Activated naive CD4-positive, alpha-beta T cell treated with anti-CD3 and anti-CD28 coated beads, Interleukin-2, amount 10 ng/mL, durations not matched to agents 7 days and 5 days (primary cell): Measurements from ENCODE around the gene UMODL1.

ENCODE experiments used
- CTCF ChIA-PET: fragments of 350-600 bp; sonication (Branson Sonifier 250); formaldehyde crosslinking; loops from one replicate; lab custom pipeline; 2021; ENCODE audit warnings: antibody characterized with exemption; lab: Charles Lee
- DNase-seq: peaks from one replicate; pipeline ENCODE4 v3.0.0-alpha.2; 2020
- H3K27ac Mint-ChIP-seq: one replicate; pipeline ENCODE4 v1.8.0; 2021; ENCODE audit warnings: mild to moderate bottlenecking, moderate library complexity, mixed read lengths
- H3K27me3 Mint-ChIP-seq: one replicate; pipeline ENCODE4 v1.8.0; 2021; ENCODE audit warnings: mild to moderate bottlenecking, mixed read lengths
- H3K36me3 Mint-ChIP-seq: one replicate; pipeline ENCODE4 v1.8.0; 2021; ENCODE audit warnings: mixed read lengths
- H3K4me1 Mint-ChIP-seq: one replicate; pipeline ENCODE4 v1.8.0; 2021; ENCODE audit warnings: mixed read lengths
- H3K4me3 Mint-ChIP-seq: one replicate; pipeline ENCODE4 v1.8.0; 2021; ENCODE audit warnings: mild to moderate bottlenecking, moderate library complexity, mixed read lengths
- H3K9me3 Mint-ChIP-seq: one replicate; pipeline ENCODE4 v1.8.0; 2021; ENCODE audit warnings: mixed read lengths

The UMODL1 gene

GRCh38 chr21:42130441-42130840 lies 59.3 kb downstream of the UMODL1 start:
- Mint-ChIP-seq H3K27me3 (peaks cover 36% of the 10 kb centered on the region), H3K27ac (no peak overlapping the region), H3K9me3 (no peaks in the 10 kb centered on the region), H3K4me3 (no peak overlapping the region), H3K4me1 (peaks cover 12% of the 10 kb centered on the region), H3K36me3 (no peaks in the 10 kb centered on the region)
- CTCF ChIA-PET: interaction anchor here (2.0 kb wide), 1 partner anchor 13 kb away, joined by 8 read pairs; no protein-coding TSS in a partner anchor
- DNase-seq: no peak

DNA sequence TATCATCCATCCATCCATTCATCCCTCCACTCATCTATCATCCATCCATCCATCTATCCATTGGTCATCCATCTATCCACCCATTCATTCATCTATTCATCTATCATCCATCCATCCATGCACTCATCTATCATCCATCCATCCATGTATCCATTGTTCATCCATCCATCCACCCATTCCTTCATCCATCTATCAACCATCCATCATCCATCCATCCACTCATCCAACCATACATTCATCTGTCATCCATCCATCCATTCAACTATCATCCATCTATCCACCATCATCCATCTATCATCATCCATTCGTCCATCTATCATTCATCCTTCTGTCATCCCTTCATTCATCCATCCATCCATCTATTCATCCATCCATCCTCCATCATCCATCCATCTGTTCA lies 61.1 kb downstream of the UMODL1 start:
- CTCF ChIA-PET: interaction anchor here (1.2 kb wide), 1 partner anchor 11 kb away, joined by 3 read pairs; no protein-coding TSS in a partner anchor
- H3K27me3 Mint-ChIP-seq: peaks cover 18% of the 10 kb centered on the region
- no peaks in the 10 kb centered on the region for H3K9me3 Mint-ChIP-seq
- no peak overlapping the region for H3K4me3 Mint-ChIP-seq
- DNase-seq: no peak
- H3K27ac Mint-ChIP-seq: no peak overlapping the region
- no peaks in the 10 kb centered on the region for H3K36me3 Mint-ChIP-seq
- peaks cover 12% of the 10 kb centered on the region for H3K4me1 Mint-ChIP-seq

GRCh38 chr21:42133131-42133530 lies 62.0 kb downstream of the UMODL1 start:
- Mint-ChIP-seq H3K27ac (no peak overlapping the region), H3K4me3 (no peak overlapping the region), H3K4me1 (peaks cover 12% of the 10 kb centered on the region), H3K27me3 (peaks cover 15% of the 10 kb centered on the region), H3K36me3 (no peaks in the 10 kb centered on the region), H3K9me3 (no peaks in the 10 kb centered on the region)
- no peak for DNase-seq
- CTCF ChIA-PET: no interaction called here

GRCh38 chr21:42135386-42136052 lies 64.4 kb downstream of the UMODL1 start:
- Mint-ChIP-seq H3K9me3 (no peaks in the 10 kb centered on the region), H3K27ac (no peak overlapping the region), H3K27me3 (peaks cover 12% of the 10 kb centered on the region), H3K36me3 (no peaks in the 10 kb centered on the region), H3K4me3 (no peak overlapping the region), H3K4me1 (no peaks in the 10 kb centered on the region)
- CTCF ChIA-PET: interaction anchor here (3.0 kb wide), 1 partner anchor 10 kb away, joined by 10 read pairs; no protein-coding TSS in a partner anchor
- no peak for DNase-seq

DNA sequence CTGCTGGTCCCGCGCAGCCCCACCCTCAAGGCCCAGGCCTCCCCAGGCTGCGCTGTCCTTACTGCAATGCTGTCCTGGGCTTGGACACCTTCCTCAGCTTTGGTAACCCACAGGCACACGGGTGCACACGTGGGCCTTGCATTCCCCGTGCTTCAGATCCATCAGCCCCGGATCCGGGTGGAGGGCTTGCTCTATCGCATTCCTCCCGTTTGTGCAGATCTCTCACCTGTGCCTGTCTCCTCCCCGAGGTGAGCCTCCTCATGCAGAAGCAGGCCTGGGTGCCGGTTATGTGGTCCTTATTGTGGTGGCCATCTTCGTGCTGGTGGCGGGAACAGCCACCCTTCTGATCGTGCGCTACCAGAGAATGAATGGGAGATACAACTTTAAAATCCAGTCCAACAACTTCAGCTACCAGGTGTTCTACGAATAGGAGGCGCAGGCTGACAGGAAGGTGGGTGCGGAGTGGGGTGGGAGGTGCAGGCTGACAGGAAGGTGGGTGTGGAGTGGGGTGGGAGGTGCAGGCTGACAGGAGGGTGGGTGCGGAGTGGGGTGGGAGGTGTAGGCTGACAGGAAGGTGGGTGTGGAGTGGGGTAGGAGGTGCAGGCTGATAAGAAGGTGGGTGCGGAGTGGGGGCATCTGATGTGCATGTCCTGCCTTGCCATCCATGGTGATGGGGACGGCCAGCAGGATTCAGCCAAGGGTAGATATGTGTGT lies 66.2 kb downstream of the UMODL1 start:
- no peaks in the 10 kb centered on the region for H3K36me3 Mint-ChIP-seq
- CTCF ChIA-PET: interaction anchor here (1.1 kb wide), 1 partner anchor 244 kb away, joined by 7 read pairs; no protein-coding TSS in a partner anchor
- H3K27ac Mint-ChIP-seq: no peak overlapping the region
- no peak overlapping the region for H3K4me3 Mint-ChIP-seq
- H3K4me1 Mint-ChIP-seq: no peaks in the 10 kb centered on the region
- H3K27me3 Mint-ChIP-seq: peaks cover 25% of the 10 kb centered on the region
- H3K9me3 Mint-ChIP-seq: no peaks in the 10 kb centered on the region
- no peak for DNase-seq

DNA sequence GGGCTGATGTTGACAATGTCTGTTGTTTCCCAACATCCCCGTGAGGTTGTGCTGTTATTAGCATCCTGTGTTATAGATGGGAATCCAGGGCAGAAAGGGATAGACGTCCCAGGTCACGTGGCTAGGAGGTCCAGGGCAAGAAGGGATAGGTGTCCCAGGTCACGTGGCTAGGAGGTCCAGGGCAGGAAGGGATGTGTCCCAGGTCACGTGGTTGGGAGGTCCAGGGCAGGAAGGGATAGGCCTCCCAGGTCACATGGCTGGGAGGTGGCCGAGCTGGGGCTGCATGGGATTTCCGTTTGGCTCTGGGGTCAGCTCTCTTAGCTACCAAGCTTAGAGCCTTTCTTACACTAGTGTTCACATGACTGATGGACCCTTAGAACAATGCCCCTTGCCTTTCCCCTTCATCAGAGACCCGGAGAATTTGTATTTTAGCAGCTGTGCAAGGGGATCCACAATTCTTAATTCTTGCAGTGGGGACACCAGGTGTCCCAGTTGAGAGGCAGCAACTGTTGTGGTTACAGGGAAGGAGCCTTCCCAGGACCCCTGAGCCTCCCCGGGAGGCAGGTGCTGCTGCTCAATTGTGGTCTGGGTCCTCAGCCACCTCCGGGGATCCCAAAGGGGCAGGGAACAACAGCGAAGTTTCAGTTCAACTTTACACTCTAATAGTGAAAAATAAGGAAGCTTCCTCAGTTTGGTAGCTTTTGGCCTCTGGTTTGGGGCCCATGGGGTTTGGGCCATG lies 69.2 kb downstream of the UMODL1 start:
- H3K27me3 Mint-ChIP-seq: peaks cover 19% of the 10 kb centered on the region
- DNase-seq: no peak
- H3K36me3 Mint-ChIP-seq: no peaks in the 10 kb centered on the region
- no peak overlapping the region for H3K4me3 Mint-ChIP-seq
- CTCF ChIA-PET: interaction anchor here (1.0 to 2.7 kb wide), 2 partner anchors 118 to 722 kb away, joined by 3 to 15 read pairs; no protein-coding TSS in a partner anchor
- no peak overlapping the region for H3K27ac Mint-ChIP-seq
- no peaks in the 10 kb centered on the region for H3K9me3 Mint-ChIP-seq
- no peaks in the 10 kb centered on the region for H3K4me1 Mint-ChIP-seq

GRCh38 chr21:42141643-42142042 lies 70.5 kb downstream of the UMODL1 start:
- CTCF ChIA-PET: interaction anchor here (2.7 kb wide), 1 partner anchor 117 kb away, joined by 15 read pairs; no protein-coding TSS in a partner anchor
- no peaks in the 10 kb centered on the region for H3K36me3 Mint-ChIP-seq
- no peak overlapping the region for H3K27ac Mint-ChIP-seq
- no peak for DNase-seq
- H3K4me1 Mint-ChIP-seq: peaks cover 4% of the 10 kb centered on the region
- H3K9me3 Mint-ChIP-seq: no peaks in the 10 kb centered on the region
- H3K4me3 Mint-ChIP-seq: no peak overlapping the region
- peaks cover 23% of the 10 kb centered on the region for H3K27me3 Mint-ChIP-seq

DNA sequence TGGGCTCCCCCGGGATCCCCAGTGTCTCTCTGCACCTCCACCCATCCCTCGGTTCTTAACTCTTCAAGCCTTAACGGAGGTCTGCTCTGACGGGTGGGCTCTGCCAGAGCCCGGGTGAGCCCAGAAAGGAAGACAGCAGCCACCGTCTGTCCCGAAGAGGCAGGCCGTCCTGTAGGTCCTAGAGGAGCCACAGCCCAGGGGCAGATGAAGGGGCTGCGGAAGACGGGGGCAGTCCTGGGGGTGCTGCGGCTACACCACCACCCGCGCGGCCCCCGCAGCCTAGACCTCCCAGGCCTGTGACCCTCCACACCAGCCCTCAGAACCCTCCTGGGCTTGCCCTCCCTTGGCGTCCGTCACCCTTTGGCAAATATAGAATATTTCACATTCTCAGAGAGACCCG lies 71.0 kb downstream of the UMODL1 start:
- Mint-ChIP-seq H3K27me3 (peaks cover 23% of the 10 kb centered on the region), H3K9me3 (no peaks in the 10 kb centered on the region), H3K27ac (no peak overlapping the region), H3K4me3 (no peak overlapping the region), H3K36me3 (no peaks in the 10 kb centered on the region), H3K4me1 (peaks cover 4% of the 10 kb centered on the region)
- DNase-seq: no peak
- CTCF ChIA-PET: interaction anchor here (2.7 kb wide), 1 partner anchor 117 kb away, joined by 15 read pairs; no protein-coding TSS in a partner anchor

DNA sequence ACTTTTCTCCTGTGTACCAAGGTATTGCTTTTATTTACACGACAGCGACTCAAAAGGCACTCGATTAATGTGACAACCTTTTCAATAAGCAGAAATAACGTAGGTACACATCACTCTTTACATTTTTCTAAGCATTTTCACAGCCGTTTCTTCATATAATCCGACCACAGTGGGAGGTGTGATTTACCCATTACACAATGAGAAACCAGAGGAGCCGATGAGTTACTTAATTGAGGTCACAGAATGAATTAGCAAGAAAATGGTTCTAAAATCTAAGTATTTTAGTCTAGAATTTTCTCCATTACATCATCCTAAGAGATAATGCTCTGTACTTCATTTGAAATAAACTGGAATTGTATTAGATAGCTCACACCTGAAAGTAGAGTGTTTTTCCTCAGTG lies 71.5 kb downstream of the UMODL1 start:
- Mint-ChIP-seq H3K36me3 (no peaks in the 10 kb centered on the region), H3K27me3 (peaks cover 28% of the 10 kb centered on the region), H3K4me1 (peaks cover 4% of the 10 kb centered on the region), H3K4me3 (no peak overlapping the region), H3K9me3 (no peaks in the 10 kb centered on the region), H3K27ac (no peak overlapping the region)
- CTCF ChIA-PET: interaction anchor here (0.9 kb wide), 1 partner anchor 11 kb away, joined by 3 read pairs; no protein-coding TSS in a partner anchor
- no peak for DNase-seq

DNA sequence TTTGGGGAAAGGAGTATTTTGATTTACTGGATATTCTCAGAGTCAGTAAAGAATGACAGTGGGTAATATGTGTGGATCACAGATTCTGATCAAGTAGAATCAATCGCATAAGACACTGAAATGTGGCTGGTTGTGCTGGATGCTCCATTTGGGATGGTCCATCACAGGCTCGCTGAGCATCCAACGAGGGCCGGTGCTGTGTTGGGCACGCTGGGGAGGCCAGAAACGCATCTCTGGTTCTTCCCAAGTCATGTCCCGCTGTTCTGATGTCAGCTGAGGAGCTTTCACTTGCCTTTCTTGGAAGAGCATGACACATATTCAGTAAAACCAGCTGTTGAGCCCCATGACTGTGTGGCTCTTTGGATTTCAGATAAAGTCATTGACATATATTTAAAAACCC lies 72.0 kb downstream of the UMODL1 start:
- Mint-ChIP-seq H3K27me3 (peaks cover 28% of the 10 kb centered on the region), H3K27ac (no peak overlapping the region), H3K4me3 (no peak overlapping the region), H3K4me1 (peaks cover 4% of the 10 kb centered on the region), H3K9me3 (no peaks in the 10 kb centered on the region), H3K36me3 (no peaks in the 10 kb centered on the region)
- no peak for DNase-seq
- CTCF ChIA-PET: interaction anchor here (0.9 to 3.3 kb wide), 2 partner anchors 12 to 118 kb away, joined by 3 to 75 read pairs; no protein-coding TSS in a partner anchor

GRCh38 chr21:42144221-42144620 lies 73.1 kb downstream of the UMODL1 start:
- no peak for DNase-seq
- Mint-ChIP-seq H3K27ac (no peak overlapping the region), H3K4me3 (no peak overlapping the region), H3K9me3 (no peaks in the 10 kb centered on the region), H3K4me1 (peaks cover 4% of the 10 kb centered on the region), H3K27me3 (peaks cover 28% of the 10 kb centered on the region), H3K36me3 (no peaks in the 10 kb centered on the region)
- CTCF ChIA-PET: interaction anchor here (1.0 to 3.3 kb wide), 6 partner anchors 49 to 306 kb away, joined by 3 to 75 read pairs (median 8); no protein-coding TSS in a partner anchor

GRCh38 chr21:42144679-42145568 lies 73.8 kb downstream of the UMODL1 start:
- DNase-seq: no peak
- no peak overlapping the region for H3K4me3 Mint-ChIP-seq
- no peak overlapping the region for H3K27ac Mint-ChIP-seq
- peaks cover 31% of the 10 kb centered on the region for H3K27me3 Mint-ChIP-seq
- CTCF ChIA-PET: interaction anchor here (0.7 to 3.3 kb wide), 35 partner anchors 9 to 306 kb away, joined by 3 to 75 read pairs (median 4); no protein-coding TSS in a partner anchor
- H3K9me3 Mint-ChIP-seq: no peaks in the 10 kb centered on the region
- peaks cover 4% of the 10 kb centered on the region for H3K4me1 Mint-ChIP-seq
- no peaks in the 10 kb centered on the region for H3K36me3 Mint-ChIP-seq
